HG03066 (cell line): Measurements from ENCODE around the gene ZBTB7B.
"Not testable (repeated sequence)": the region's sequence is repeated elsewhere in the genome, so short reads cannot be mapped to it uniquely, and the experiment has no call there.

ENCODE experiments used
- ATAC-seq: cut with Tn5 transposase; IDR thresholded peaks from one replicate; pipeline ENCODE4 v1.9.1; 2021; ENCODE audit warnings: low read depth; ENCODE audit not compliant: unreplicated experiment

ZBTB7B gene

GRCh38 chr1:154986736-154987135 is 15.9 kb upstream of the ZBTB7B start:
- not testable (repeated sequence) for ATAC-seq

GRCh38 chr1:154987326-154987725 is 15.3 kb upstream of the ZBTB7B start:
- no peak for ATAC-seq

DNA sequence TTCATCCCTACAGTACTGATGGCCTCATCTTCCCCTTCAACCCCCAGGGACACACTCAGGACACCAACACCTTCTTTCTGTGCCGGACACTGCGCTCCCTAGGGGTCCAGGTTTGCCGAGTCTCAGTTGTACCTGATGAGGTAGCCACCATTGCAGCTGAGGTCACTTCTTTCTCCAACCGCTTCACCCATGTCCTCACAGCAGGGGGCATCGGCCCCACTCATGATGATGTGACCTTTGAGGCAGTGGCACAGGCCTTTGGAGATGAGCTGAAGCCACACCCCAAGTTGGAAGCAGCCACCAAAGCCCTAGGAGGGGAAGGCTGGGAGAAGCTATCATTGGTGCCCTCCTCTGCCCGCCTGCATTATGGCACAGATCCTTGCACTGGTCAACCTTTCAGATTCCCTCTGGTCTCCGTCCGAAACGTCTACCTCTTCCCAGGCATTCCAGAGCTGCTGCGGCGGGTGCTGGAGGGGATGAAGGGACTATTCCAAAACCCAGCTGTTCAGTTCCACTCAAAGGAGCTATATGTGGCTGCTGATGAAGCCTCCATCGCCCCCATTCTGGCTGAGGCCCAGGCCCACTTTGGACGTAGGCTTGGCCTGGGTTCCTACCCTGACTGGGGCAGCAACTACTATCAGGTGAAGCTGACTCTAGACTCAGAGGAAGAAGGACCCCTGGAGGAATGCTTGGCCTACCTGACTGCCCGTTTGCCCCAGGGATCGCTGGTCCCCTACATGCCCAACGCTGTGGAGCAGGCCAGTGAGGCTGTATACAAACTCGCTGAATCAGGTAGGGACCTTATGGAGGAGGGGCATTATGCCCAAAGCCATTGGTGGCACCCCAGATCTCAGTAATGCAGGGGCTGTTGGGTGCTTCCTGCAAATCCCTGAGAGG is 14.3 kb upstream of the ZBTB7B start:
- no peak for ATAC-seq

DNA sequence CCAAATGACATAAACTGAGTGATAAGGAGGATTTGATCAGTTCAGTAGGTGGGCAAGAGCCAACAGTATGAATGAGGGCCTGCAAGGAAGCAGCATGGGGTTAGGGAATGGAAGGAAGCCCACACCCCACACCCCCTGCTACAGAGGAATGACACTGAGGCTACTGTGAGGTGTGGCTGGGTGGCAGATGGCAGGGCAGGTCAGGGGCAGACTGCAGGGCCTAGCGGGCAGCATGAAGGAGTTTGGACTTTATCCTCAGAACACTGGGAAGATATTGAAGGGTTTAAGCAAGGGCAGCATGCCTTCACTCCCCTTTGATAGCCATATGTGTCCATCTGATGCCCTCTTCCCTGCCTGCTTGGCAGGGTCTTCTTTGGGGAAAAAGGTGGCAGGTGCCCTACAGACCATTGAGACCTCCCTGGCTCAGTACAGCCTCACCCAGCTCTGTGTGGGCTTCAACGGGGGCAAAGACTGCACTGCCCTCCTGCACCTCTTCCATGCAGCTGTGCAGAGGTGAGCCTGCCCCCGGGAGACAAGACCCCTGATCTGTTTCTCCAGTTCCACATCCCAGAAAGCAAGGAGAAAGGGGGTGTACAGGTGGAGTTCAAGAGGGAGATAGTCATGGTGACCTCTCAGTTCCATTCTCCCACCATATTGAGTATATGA is 13.3 kb upstream of the ZBTB7B start:
- ATAC-seq = no peak

DNA sequence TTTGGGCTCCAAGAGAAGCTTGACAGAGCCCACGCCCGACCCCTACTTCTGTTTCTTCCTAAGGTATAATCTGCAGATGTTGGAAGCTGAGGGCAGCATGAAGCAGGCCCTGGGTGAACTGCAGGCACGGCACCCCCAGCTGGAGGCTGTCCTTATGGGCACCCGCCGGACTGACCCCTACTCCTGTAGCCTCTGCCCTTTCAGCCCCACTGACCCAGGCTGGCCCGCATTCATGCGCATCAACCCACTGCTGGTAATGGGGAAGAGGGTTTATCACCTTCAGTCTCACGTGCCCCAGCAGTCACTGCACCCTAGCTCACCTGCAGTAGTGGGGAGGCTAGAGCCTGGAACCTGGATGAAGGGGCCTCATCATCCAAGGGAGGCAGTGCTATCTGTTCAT is 12.3 kb upstream of the ZBTB7B start:
- ATAC-seq = no peak

DNA sequence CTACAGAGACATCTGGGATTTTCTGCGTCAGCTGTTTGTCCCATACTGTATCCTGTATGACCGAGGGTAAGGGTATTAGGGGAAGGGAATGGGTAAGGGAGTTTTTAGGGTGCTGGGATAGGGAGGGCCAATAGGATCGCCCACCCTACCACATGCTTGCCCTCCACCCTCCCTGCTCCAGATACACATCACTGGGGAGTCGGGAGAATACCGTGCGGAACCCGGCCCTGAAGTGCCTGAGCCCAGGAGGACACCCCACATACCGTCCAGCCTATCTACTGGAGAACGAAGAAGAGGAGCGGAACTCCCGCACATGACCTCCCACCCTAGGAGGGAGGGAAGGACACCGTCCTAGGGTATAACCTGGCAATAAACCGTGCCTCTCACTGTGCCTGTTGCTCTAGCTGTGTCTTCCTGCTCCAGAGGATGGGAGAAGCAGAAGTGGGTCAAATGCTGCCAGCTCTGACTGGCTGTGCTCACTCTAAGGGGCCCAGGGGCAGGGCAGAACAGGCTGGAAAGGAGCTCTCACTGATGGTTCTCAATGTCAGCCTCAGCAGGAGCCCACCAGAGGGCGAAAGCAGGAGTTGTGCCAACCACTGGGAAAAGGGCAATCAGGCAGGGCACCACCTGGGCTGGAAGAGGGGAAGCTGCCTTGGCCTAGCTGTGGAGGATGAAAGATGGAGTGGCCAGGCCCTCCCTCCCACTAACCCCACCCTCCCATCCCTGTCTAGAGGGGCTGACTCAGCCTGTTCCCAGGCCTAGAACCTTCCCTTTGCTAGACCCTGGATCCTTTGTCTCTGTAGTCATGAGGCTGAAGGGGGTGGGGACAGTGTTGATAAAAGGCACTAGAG is 9.7 kb upstream of the ZBTB7B start:
- ATAC-seq = no peak

DNA sequence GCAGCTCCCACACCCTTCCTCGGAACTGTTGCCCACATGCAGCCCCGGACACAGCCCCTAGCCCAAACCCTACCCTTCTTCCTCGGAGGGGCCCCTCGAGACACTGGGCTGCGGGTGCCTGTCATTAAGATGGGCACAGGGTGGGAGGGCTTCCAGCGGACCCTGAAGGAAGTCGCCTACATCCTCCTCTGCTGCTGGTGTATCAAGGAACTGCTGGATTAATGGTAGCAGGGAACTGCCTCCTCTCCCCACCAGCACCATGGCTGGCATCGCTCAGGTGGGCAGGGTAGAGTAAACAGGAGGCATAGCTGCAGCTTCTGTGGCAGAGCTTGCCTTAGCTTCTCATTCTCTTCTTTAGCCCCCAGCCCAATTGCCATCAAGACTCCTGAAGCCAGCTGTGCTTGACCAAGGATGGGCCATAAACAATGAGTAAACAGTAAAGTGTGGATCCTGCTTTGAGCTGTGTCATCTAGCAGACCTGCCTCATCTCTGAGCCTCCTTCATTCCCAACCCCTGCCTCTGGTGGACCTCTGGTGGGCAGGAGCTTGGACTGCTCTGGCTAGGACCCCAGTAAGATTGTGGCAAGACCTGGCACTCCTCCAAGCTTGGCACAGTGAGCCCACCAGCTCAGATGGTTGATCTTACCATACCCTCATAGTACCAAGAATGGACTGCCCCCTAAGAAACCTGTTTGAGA is 8.9 kb upstream of the ZBTB7B start, which contains the start of gene LENEP:
LENEP (plus strand) TSS at position 15 of the 697 bp plus-strand sequence; CDS start at position 37, 22 bp downstream.
- no peak for ATAC-seq

DNA sequence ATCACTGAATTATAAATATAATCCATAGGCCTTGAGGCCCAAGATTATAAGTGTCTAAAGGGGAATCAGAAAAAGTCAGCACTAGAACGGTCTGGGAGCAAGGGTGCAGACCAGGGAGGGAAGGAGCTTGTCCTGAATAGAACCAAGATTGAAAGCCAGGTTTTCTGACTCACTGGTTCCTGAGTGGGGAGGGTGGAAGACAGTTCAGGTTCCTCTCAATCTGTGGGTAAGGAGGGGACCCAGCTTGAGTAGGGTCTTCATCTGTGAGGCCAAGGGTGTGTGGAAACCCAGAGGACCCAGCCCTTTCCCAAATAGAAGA is 8.4 kb upstream of the ZBTB7B start:
- ATAC-seq = no peak

GRCh38 chr1:154994591-154994990 is 8.0 kb upstream of the ZBTB7B start:
- no peak for ATAC-seq

GRCh38 chr1:154995301-154995983 is 7.2 kb upstream of the ZBTB7B start:
- not testable (repeated sequence) for ATAC-seq

DNA sequence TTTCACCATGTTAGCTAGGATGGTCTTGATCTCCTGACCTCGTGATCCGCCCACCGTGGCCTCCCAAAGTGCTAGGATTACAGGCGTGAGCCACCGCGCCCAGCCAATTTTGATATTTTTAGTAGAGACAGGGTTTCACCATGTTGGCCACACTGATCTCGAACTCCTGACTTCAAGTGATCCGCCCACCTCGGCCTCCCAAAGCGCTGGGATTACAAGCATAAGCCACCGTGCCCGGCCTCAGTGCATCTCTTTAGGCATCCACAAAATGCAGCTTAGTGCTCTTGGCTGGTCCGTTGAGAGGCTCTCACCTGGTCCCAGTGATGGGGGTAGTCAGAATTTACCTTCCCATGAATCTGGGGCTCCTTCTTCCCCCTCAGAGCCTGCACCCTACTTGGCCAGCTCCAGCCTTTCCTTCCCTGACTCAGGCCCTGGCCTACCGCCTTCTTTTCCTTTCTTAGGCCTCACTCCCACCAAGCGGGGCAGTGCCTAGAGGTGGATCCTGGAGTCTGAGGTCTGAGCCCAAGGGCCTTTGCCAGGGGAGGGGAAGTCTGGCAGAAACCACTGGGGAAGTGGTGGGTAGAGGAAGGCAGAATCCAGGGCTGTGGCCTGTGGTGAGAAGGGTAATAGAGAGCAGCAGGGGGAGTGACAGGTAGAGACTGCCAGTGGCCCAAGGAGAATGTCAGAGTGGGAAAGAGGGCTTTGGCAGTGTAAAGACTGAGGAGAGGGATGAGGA is 5.5 kb upstream of the ZBTB7B start:
- ATAC-seq = no peak

DNA sequence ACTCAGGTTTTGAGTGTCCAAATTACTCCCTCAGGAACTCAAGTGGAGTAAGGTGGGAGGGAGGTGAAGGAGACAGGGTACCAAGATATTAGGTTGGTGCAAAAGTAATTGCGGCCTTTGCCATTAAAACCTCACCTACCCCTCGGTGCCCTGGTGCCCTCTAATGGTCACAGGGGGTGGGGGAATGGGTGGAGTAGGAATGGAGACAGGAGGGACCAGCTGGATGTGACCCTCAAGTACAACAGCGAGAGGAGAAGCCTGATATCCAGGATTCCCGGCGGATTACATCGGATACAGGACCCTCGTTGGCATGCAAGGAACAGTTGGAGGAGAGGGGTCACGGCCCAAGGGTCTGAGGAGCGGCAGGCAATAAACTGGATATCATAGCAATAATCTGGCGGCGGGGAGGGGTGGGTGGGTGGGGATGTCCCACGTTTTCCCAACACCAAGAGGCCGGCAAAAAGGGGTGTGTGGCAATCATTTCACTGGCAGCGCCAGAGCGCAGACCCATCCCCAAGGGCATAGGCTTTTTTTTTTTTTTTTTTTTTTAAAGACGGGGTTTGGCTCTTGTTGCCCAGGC is 4.3 kb upstream of the ZBTB7B start:
- no peak for ATAC-seq

DNA sequence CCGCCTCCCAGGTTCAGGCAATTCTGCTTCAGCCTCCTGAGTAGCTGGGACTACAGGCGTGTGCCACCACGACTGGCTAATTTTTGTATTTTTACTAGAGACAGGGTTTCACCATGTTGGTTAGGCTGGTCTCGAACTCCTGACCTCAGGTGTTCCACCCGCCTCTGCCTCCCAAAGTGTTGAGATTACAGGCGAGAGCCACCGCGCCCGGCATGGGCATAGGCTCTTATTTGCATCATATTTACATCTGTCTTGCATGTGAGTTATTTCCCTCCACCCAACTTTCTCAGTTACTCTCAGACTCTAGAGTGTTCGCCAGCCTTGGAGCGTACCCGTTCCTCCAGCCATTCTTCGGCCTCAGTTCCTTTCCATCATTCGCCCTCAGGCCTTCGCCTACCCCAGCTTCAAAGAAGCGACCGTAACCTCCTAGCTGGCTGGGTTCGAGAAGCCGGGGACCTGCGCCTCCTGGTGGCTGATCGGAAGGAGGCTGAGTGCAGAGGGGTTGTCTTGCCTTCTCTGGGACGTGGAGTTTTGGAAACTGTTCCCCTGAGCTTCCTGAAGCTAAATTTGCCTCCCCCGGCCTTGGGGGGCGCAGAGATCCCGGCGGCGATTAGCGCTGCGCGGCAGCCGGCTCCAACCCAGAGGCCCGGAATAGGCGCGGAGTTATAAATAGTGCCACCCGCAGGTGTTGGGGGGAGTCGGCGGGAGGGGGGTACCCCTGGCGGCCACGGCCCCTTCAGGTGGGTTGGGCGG is 3.6 kb upstream of the ZBTB7B start:
- no peak for ATAC-seq

- ATAC-seq = no peak
Observed at GRCh38 chr1:154999571-155000410, 2.8 kb upstream of the ZBTB7B start.

- ATAC-seq = no peak
Observed at GRCh38 chr1:155000411-155000725, 2.2 kb upstream of the ZBTB7B start.

GRCh38 chr1:155000726-155001424 is 1.7 kb upstream of the ZBTB7B start:
- peak; percentile 38 for ATAC-seq

DNA sequence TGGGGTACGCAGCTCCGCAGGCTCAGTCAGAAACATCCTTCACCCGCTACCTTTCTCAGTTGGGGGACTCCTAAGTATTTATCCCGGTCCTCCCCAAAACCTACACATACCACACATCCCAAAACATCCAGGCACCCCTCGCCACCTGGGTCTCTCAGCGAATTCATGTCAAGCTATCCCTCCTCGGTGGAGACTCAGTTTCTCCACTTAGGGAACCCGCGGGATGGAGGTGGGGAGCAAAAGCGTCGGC is 1.3 kb upstream of the ZBTB7B start:
- ATAC-seq = no peak
